WTC11 (cell line): ENCODE measurements around the gene EIF2S3.

ENCODE experiments used
- FOXJ3 ChIP-seq: sonication (generic); formaldehyde crosslinking; IDR thresholded peaks from 2 replicates; pipeline ENCODE4 v1.9.0; 2021; ENCODE audit warnings: missing genetic modification reagents, mild to moderate bottlenecking, borderline replicate concordance
- FOXP1 ChIP-seq: sonication (generic); formaldehyde crosslinking; IDR thresholded peaks from 2 replicates; pipeline ENCODE4 v1.8.0; 2022; ENCODE audit warnings: missing genetic modification reagents, mild to moderate bottlenecking, moderate library complexity, borderline replicate concordance

- TF ChIP-seq FOXJ3 (CRISPR knock-in tag) (no peak), FOXP1 (CRISPR knock-in tag) (no peak)
These were observed 70.4 kb downstream of the EIF2S3 start for GRCh38 chrX:24125028-24125612.
